HG03432 (cell line): ENCODE results near the gene SIRT6.
"Not testable (repeated sequence)": the region's sequence is repeated elsewhere in the genome, so short reads cannot be mapped to it uniquely, and the experiment has no call there.

Experiments used
- ATAC-seq: cut with Tn5 transposase; IDR thresholded peaks from one replicate; pipeline ENCODE4 v1.9.1; 2021; ENCODE audit warnings: mild to moderate bottlenecking, moderate library complexity; ENCODE audit not compliant: unreplicated experiment

Gene SIRT6

DNA sequence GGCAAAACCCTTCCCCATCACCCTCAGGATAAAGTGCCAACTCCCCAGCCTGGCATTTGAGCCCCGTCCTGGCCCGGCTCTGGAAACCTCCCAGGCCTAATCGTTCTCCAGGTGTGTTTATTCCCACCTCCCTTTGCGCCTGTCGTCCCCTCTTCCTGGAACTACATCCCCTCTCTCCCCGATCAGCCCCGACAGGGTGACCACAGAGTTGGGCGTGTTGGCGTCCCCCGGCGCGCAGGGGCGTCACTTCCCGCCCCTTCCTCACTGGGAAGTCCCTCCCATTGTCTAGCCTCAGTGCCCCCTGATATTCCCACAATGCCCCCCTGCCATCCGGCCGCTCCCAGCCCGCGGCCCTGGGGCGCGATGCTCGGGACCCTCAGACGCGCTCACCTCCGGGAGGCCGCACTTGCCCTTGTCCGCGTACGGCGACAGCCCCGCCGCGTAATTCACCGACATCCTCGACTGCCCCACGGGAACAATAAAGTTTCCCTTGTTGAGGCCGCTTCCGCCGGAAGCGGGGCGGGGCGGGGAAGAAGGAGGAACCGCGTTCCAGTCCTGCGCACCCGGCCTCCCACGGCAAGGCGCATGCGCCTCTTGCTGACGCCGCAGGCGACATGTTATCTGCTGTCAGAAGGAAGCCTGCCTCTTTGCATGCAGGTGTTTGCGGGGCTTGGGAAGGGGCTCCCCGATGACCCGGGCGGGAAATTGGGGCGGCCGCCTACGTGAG, at the start of gene SIRT6, which contains the start of gene ANKRD24:
Gene SIRT6, minus strand, starts transcription at position 480 of the 727 bp plus-strand sequence. Its CDS starts 24 bp downstream, at position 456.
Gene ANKRD24, plus strand, starts transcription at position 606 of the 727 bp plus-strand sequence. CDS start 3,737 bp downstream, outside the sequence.
- ATAC-seq, result peak; percentile 76

DNA sequence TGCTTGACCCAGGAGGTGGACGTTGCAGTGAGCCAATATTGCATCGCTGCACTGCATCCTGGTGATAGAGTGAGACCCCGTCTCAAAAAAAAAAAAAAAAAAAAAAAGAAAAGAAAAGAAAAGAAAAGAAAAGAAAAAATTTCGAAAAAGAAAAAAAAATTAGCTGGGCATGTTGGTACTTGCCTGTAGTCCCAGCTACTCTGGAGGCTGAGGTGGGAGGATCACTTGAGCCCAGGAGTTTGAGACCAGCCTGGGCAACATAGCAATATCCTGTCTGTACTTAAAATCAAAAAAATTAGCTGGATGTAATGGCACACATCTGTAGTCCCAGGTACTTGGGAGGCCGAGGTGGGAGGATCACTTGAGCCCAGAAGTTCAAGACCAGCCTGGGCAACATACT, 49.8 kb upstream of the SIRT6 start:
- not testable (repeated sequence) for ATAC-seq

GRCh38 chr19:4231521-4231920, 49.2 kb upstream of the SIRT6 start:
- not testable (repeated sequence) for ATAC-seq

- not testable (repeated sequence) for ATAC-seq
These were observed 47.9 kb upstream of the SIRT6 start for GRCh38 chr19:4230237-4230636.

- peak; percentile 71 for ATAC-seq
These were observed 47.0 kb upstream of the SIRT6 start, which contains the start of gene EBI3 for GRCh38 chr19:4229179-4229931. EBI3 (plus strand) TSS chr19:4229523; CDS start chr19:4229551, 28 bp downstream.

DNA sequence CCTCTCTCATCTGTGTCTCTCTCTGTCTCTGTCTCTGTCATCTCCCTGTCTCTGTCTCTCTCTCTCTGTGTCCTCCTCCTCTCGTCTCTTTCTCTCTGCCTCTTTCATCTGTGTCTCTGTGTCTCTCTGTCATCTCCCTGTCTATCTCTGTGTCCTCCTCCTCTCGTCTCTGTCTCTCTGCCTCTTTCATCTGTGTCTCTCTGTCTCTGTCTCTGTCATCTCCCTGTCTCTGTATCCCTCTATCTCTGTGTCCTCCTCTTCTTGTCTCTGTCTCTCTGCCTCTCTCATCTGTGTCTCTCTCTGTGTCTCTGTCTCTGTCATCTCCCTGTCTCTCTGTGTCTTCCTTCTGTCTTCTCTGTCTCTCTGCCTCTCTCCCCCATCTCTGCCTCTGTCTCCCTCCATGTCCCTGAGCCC, 46.4 kb upstream of the SIRT6 start:
- no peak for ATAC-seq

DNA sequence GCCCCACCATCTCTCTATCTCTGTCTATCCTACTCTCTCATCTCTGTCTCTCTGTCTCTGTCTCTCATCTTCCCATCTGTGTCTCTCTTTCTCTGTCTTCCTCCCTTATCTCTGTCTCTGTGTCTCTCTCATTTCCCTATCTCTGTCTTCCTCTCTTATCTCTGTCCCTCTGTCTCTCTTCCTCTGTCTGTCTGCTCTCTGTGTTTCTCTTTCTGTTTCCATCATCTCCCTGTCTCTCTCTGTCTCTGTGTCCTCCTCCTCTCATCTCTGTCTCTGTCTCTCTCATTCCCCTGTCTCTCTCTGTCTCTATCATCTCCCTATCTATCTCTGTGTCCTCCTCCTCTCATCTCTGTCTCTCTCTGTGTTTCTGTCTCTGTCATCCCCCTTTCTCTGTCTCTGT, 45.4 kb upstream of the SIRT6 start:
- no peak for ATAC-seq

DNA sequence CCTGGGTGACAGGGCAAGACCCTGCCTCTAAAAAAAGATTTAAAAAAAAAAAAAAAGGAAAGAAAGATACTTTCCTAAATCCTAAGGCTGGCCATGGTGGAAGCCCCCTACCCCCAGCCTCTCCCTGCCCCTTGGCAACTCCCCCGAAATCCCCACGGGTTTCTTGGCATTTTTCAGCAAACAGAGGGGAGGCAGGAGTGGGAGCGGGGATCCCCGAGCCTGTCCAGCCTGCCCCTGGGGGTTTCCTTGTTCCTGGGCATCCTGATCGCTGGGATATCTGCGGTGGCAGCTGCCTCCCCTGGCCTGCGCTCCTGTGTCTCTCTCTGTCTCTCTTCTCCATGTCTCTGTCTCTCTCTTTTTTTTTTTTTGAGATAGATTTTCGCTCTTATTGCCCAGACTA, 43.5 kb upstream of the SIRT6 start:
- ATAC-seq, result no peak

DNA sequence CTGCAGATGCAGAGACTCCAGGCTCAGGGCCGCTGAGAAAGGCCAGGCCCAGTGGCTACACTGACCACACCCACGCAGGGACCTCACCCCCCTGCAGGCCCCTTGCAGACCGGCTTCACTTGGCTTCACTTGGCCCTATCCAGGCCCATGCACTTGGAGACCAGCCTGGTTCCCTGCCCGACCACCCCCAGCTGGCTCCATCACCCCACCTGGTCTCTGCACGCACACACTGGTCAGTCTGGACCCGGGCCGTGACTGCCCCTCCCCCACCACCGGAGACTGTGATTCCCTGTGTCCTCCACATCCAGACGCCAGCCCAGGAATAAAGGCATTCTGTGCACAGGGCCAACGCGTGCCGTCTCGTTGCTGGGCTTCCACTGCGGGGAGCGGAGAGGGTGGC, 42.1 kb upstream of the SIRT6 start:
- no peak for ATAC-seq

- ATAC-seq, result no peak
These were observed 37.8 kb upstream of the SIRT6 start for GRCh38 chr19:4220188-4220587.

DNA sequence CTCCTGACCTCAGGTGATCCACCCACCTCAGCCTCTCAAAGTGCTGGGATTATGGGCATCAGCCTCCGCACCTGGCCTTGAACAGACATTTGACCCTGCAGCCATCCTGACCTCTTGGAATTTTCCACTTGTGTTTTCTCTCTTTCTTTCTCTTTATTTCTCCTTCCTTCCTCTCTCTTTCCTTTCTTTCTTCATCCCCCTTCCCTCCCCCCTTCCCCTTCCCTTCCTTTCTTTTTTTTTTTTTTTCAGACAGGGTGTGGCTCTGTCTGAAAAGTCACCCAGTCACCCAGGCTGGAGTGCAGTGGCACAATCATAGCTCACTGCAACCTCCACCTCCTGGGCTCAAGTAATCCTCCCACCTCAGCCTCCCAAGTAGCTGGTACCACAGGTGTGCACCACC, 36.2 kb upstream of the SIRT6 start:
- not testable (repeated sequence) for ATAC-seq

DNA sequence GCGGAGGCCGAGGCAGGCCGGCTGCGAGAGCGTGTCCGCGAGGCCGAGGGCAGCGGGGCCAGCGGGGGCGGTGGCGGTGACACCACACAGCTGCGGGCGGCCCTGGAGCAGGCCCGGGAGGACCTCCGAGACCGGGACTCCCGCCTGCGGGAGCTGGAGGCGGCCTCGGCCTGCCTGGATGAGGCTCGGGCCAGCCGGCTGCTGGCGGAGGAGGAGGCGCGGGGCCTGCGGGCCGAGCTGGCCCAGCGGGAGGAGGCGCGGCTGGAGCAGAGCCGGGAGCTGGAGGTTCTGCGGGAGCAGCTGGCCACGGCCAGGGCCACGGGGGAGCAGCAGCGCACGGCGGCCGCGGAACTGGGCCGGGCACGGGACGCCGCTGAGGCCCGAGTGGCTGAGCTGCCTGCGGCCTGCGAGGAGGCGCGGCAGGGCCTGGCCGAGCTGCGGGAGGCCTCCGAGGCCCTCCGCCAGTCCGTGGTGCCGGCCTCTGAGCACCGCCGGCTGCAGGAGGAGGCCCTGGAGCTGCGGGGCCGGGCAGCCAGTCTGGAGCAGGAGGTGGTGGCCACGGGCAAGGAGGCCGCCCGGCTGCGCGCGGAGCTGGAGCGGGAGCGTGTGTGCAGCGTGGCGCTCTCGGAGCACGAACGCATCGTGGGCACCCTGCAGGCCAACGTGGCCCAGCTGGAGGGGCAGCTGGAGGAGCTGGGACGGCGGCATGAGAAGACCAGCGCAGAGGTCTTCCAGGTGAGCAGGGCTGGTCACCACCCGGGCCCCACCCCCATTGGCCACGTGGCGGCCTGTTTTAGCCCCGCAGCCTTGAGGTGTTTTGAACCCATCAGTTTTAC, 35.3 kb upstream of the SIRT6 start:
- no peak for ATAC-seq

GRCh38 chr19:4216846-4217245, 34.5 kb upstream of the SIRT6 start:
- no peak for ATAC-seq

DNA sequence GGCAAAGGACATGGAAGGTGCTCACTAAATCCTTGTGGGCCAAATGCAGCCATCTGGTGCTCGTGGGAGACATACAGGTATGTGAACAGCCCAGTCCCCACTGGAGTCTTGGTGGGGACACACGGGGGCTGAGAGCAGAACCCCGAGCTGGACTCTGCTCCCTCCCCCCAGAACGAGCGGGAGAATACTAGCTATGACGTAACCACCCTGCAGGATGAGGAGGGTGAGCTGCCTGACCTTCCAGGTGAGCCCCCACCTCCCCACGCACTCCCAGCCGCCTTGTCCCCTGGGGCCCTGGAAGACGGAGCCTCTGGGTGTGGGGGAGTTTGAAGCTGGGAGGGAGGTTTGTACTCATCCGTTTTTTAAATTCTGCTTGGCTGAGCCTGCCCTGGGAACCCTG, 33.4 kb upstream of the SIRT6 start:
- no peak for ATAC-seq

DNA sequence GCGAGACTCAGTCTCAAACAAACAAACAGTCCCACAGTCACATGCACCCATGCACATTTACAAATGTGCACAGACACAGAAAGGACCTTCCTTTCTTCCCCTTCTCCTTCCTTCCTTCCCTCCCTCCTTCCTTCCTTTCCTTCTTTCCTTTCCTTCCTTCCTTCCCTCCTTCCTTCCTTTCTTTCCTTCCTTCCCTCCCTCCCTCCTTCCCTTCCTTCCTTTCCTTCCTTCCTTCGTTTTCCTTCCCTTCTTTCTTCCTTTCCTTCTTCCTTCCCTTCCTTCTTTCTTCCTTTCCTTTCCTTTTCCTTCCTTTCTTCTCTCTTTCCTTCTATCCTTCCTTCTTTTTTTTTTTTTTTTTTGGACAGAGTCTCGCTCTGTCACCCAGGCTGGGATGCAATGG, 30.8 kb upstream of the SIRT6 start:
- no peak for ATAC-seq

DNA sequence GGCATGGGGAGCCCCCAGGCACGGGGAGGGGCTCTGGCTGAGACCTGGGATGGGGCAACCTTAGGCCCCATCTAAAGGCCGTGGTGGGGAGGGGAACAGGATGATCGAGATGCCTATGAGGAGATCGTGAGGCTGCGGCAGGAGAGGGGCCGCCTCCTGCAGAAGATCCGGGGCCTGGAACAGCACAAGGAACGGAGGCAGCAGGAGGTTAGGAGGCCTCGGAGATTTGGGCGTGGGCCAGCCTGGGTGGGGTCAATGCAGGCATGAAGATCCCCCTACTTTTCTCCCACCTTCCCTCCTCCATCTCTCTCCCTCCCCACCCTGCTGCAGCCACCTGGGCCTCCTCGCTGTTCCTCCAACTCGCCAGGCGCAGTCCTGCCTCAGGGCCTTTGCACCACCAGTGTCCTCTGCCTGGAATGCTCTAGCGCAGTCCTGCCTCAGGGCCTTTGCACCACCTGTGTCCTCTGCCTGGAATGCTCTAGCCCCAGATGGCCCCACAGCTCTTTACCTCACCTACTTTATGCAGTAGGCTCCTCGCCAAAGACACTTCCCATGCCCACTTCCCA, 27.9 kb upstream of the SIRT6 start:
- ATAC-seq, result no peak

DNA sequence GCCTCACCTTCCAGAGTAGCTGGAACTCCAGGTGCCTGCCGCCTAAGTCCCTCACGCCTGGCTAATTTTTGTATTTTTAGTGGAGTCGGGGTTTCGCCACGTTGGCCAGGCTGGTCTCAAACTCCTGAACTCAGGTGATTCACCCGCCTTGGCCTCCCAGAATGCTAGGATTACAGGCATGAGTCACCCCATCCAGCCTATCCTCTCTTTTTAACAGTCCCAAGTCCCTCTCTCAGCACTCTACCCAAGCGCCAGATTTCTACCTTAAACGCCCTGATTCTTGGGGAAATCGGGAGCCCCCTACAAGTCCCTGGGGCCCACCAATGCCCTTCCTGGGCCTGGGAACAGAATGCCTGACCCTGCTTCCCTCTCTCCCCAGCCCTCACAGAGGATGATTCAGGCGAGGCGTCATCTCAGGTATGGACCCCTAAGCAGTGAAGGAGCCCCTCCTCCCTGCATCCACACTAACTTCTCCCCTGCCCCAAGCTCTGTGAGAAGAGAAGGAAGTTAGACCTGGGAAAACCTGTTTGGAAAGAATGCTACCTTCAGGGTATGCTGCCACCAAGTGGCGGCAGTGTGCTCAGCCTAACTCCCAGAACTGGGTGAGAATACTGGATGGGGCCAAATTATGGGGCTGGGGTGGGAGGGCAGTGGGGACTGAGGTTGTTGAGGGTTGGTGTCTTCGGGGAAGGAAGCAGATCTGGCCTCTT, 26.2 kb upstream of the SIRT6 start:
- ATAC-seq, result no peak

- no peak for ATAC-seq
These were observed 24.6 kb upstream of the SIRT6 start for GRCh38 chr19:4206818-4207484.

DNA sequence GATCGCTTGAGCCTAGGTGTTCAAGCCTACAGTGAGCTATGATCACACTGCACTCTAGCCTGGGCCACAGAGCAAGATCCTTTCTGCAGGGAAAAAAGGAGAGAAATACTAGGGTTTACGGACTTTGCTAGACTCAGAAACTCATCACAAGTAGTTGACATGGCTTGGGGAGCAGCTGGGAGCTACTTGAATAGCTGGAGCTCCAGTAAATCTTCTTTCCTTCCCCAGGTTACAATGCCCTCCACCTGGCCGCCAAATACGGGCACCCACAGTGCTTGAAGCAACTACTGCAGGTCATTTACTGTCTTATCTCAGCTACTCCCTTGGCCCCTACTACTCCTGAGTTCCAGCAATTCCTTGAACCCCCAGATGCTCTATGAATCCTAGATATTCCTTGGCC, 19.4 kb upstream of the SIRT6 start:
- no peak for ATAC-seq
